Activated CD4-positive, alpha-beta T cell treated with anti-CD3 and anti-CD28 coated beads for 36 hours (primary cell): ENCODE measurements around the gene LALBA. TPM values are rescaled to one million over a fixed set of nuclear protein-coding genes. Genes with fewer than 3 reads are reported as not detected.

ENCODE experiments used
- ATAC-seq: fragments of 200-7000 bp; cut with Tn5 transposase; one replicate; pipeline ENCODE4 v1.10.0; 2021; ENCODE audit warnings: mild to moderate bottlenecking, moderate library complexity
- CTCF ChIA-PET: fragments of 350-600 bp; sonication (Branson Sonifier 250); formaldehyde crosslinking; loops from one replicate; lab custom pipeline; 2021; ENCODE audit warnings: antibody characterized with exemption; lab: Charles Lee
- POLR2A ChIA-PET: fragments of 350-600 bp; sonication (Branson Sonifier 250); formaldehyde crosslinking; loops from one replicate; lab custom pipeline; 2021; ENCODE audit warnings: antibody characterized with exemption, inconsistent platforms; lab: Charles Lee
- DNase-seq: peaks from one replicate; pipeline ENCODE4 v3.0.0-alpha.2; 2020
- H3K27ac Mint-ChIP-seq: one replicate; pipeline ENCODE4 v1.8.0; 2021; ENCODE audit warnings: mixed read lengths
- H3K27me3 Mint-ChIP-seq: one replicate; pipeline ENCODE4 v1.8.0; 2021; ENCODE audit warnings: mixed read lengths
- H3K36me3 Mint-ChIP-seq: one replicate; pipeline ENCODE4 v1.8.0; 2021; ENCODE audit warnings: low read depth, mixed read lengths
- H3K4me1 Mint-ChIP-seq: one replicate; pipeline ENCODE4 v1.8.0; 2021; ENCODE audit warnings: mixed read lengths
- H3K4me3 Mint-ChIP-seq: one replicate; pipeline ENCODE4 v1.8.0; 2021; ENCODE audit warnings: mild to moderate bottlenecking, moderate library complexity, mixed read lengths
- H3K9me3 Mint-ChIP-seq: one replicate; pipeline ENCODE4 v1.8.0; 2021; ENCODE audit warnings: low read depth, mixed read lengths
- intact Hi-C, 2 experiments: fragments of 100-400 bp; cut with DNase I in 1 of 2; cut with micrococcal nuclease in 1 of 2; formaldehyde crosslinking; loops; one replicate each; pipeline versions ENCODE4 v1.14.2 to v1.15.1; 2022 to 2024; cut with DNase I, micrococcal nuclease
- total RNA-seq, 2 experiments: library from RNA; stranded (reverse); gene quantifications; one replicate each; pipeline ENCODE4 v1.2.3, GENCODE V29; 2021

LALBA gene
- total RNA-seq = not detected

DNA sequence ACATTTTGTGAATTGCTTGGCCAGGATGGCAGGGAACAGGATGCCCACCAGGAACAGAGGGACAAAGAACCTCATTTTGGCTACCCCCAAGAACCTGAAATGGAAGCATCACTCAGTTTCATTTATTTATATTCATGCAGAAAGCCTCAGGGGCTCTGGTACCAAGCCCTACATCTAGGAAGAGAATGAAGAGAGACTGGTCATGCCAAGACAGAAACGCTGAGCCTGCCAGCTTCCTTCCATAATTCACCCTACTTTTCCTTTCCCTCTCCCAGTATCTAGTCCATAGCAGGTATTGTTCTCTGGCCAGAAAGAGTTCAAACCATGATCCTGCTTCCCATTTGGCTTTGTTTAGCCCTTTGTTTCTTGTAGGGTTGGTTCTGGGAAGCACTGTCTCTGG lies at the start of gene LALBA:
TSS of gene LALBA (minus strand) at position 101 of the 400 bp plus-strand sequence. CDS start at position 75, 26 bp downstream.
- no peak for ATAC-seq
- intact Hi-C loops = no loop called here

GRCh38 chr12:48618541-48618940 lies 48.7 kb upstream of the LALBA start:
- ATAC-seq (peak; percentile 89), DNase-seq (peak; percentile 85)
- no peaks in the 10 kb centered on the region for H3K36me3 Mint-ChIP-seq
- CTCF ChIA-PET = interaction anchor here (0.6 to 10.7 kb wide), 52 partner anchors 9 to 576 kb away, joined by 3 to 134 read pairs (median 4); partner anchors contain the start of genes CCDC184, PFKM and ZNF641
- no peak overlapping the region for H3K27ac Mint-ChIP-seq
- H3K4me1 Mint-ChIP-seq = no peaks in the 10 kb centered on the region
- no peak overlapping the region for H3K4me3 Mint-ChIP-seq
- intact Hi-C loops = loop anchor here (1.0 to 5.0 kb wide), 4 partner anchors 76 to 901 kb away; no protein-coding TSS in a partner anchor
- peaks cover 8% of the 10 kb centered on the region for H3K9me3 Mint-ChIP-seq
- POLR2A ChIA-PET = interaction anchor here (0.7 kb wide), 1 partner anchor 306 kb away, joined by 3 read pairs; no protein-coding TSS in a partner anchor
- peaks cover 30% of the 10 kb centered on the region for H3K27me3 Mint-ChIP-seq

More for the DNA sequence above, at the start of gene LALBA:
- DNase-seq = no peak
- POLR2A ChIA-PET = no interaction called here
- H3K27me3 Mint-ChIP-seq = peaks cover 10% of the 10 kb centered on the region
- H3K27ac Mint-ChIP-seq = no peak within 1 kb of the TSS
- no peaks in the 10 kb centered on the region for H3K4me1 Mint-ChIP-seq
- H3K36me3 Mint-ChIP-seq = no peaks in the 10 kb centered on the region
- CTCF ChIA-PET = interaction anchor here (0.8 kb wide), 1 partner anchor 10 kb away, joined by 4 read pairs; no protein-coding TSS in a partner anchor
- H3K9me3 Mint-ChIP-seq = no peaks in the 10 kb centered on the region
- H3K4me3 Mint-ChIP-seq = no peak within 1 kb of the TSS

DNA sequence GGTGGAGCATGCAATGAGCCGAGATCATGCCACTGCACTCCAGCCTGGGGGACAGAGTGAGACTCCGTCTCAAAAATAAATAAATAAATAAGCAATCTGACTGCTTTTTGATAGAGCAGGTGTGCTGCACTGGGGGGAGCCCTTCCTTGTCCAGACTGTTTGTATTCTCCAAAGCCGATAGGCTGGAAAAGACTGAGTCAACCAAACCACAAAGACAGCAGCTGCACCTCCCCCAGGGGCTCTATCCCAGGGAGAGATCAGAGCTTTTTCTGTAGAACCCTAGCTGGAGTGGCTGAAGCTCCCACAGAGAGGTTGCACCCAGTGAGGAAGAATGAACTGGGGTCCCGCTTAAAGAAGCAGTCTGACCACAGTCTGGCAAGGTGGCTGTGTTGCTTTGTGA lies 45.8 kb upstream of the LALBA start:
- peaks cover 37% of the 10 kb centered on the region for H3K27me3 Mint-ChIP-seq
- H3K36me3 Mint-ChIP-seq = no peaks in the 10 kb centered on the region
- ChIA-PET POLR2A (no interaction called here), CTCF (interaction anchor here (10.7 kb wide), 1 partner anchor 73 kb away, joined by 134 read pairs; no protein-coding TSS in a partner anchor)
- no peak overlapping the region for H3K4me3 Mint-ChIP-seq
- no peak for DNase-seq
- H3K9me3 Mint-ChIP-seq = peaks cover 19% of the 10 kb centered on the region
- H3K4me1 Mint-ChIP-seq = no peaks in the 10 kb centered on the region
- no peak overlapping the region for H3K27ac Mint-ChIP-seq
- intact Hi-C loops = loop anchor here (5.0 kb wide), 2 partner anchors 418 to 898 kb away; no protein-coding TSS in a partner anchor
- no peak for ATAC-seq

DNA sequence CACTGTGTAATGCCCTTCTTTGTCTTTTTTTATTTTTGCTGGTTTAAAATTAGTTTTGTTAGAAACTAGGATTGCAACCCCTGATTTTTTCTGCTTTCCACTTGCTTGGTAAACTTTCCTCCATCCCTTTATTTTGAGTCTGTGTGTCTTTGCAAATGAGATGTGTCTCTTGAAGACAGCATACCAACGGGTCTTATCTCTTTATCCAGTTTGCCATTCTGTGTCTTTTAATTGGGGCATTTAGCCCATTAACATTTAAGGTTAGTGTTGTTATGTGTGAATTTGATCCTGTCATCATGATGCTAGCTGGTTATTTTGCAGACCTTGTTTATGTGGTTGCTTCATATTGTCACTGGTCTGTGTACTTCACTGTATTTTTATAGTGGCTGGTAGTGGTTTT lies 43.5 kb upstream of the LALBA start:
- H3K27ac Mint-ChIP-seq = no peak overlapping the region
- POLR2A ChIA-PET = no interaction called here
- CTCF ChIA-PET = no interaction called here
- H3K4me1 Mint-ChIP-seq = no peaks in the 10 kb centered on the region
- DNase-seq = no peak
- no peak overlapping the region for H3K4me3 Mint-ChIP-seq
- peaks cover 21% of the 10 kb centered on the region for H3K9me3 Mint-ChIP-seq
- ATAC-seq = no peak
- intact Hi-C loops = no loop called here
- no peaks in the 10 kb centered on the region for H3K36me3 Mint-ChIP-seq
- peaks cover 25% of the 10 kb centered on the region for H3K27me3 Mint-ChIP-seq

DNA sequence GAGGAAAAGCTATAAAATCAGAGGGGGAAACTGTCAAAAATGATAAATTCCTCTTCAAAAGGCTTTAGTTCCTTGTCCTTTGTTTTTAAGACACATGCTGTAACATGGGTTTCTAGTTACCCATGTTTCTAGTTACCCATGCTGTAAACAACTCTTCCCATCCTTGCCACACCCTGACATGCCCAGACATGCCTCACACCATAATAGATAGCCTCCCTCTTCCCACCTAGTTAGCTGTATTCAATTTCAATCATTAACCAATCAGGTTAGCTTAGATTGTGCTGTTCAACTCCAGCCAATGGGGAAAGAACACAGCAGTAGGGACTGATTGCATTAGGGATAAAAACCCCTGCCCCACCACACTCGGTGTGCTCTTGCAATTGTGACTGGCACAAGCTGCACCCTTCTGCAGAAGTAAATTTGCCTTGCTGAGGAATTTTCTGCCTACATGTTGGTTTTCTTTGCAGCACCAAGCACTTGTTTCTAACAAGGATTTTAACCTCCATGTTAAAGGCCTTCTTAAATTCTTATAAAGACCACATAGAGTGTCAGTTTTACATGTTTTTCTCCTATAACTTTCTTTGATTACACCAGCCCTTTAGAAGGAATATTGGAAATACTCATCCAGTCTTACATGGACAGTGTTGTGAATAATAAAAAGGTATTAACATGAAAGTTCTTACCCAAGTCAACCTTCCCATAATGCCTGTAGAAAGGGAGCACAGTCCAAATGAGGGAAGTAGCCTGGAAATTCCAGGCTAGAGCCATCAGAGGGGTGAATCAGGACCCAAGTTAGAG lies 32.5 kb upstream of the LALBA start:
- no peak overlapping the region for H3K4me3 Mint-ChIP-seq
- ChIA-PET CTCF (interaction anchor here (0.6 to 1.5 kb wide), 4 partner anchors 9 to 370 kb away, joined by 3 to 4 read pairs (median 3); no protein-coding TSS in a partner anchor), POLR2A (no interaction called here)
- DNase-seq (no peak), ATAC-seq (no peak)
- peaks cover 16% of the 10 kb centered on the region for H3K27me3 Mint-ChIP-seq
- peaks cover 18% of the 10 kb centered on the region for H3K9me3 Mint-ChIP-seq
- no peak overlapping the region for H3K27ac Mint-ChIP-seq
- H3K36me3 Mint-ChIP-seq = no peaks in the 10 kb centered on the region
- intact Hi-C loops = no loop called here
- no peaks in the 10 kb centered on the region for H3K4me1 Mint-ChIP-seq

DNA sequence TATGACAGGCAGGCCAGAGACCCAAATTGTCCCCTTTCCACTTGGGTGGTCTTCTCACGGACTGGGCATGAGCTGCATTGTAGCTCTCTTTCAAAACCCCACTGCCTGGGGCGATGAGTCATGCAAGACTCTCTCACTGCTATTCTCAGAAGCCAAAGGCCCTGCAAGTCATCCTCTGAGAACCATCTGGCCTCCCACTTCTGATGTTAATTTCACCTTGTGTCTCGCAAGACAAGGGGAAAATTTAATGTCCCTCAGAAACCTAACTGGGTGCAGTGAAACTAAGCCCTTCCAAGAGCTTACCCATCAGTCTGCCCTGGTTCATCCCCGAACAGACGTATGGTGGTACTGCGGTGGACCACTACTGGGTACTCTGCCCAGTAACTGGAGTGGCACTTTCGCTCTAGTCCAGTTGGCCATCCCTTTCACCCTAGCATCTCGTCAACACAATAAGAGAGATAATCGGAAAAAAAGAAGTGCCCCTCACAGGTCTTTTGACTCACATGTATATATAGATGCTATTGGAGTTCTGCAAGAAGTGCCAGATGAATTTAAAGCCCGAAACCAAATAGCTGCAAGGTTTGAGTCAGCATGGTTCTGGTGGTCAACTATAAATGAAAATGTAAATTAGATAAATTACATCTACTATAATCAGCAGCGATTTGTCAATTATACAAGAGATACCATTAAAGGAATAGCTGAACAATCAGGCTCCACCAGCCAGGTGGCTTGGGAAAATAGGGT lies 31.3 kb upstream of the LALBA start:
- intact Hi-C loops = no loop called here
- no peaks in the 10 kb centered on the region for H3K4me1 Mint-ChIP-seq
- DNase-seq (peak; percentile 9), ATAC-seq (peak; percentile 44)
- peaks cover 16% of the 10 kb centered on the region for H3K27me3 Mint-ChIP-seq
- CTCF ChIA-PET = interaction anchor here (0.6 to 1.0 kb wide), 2 partner anchors 17 to 369 kb away, joined by 3 to 5 read pairs; no protein-coding TSS in a partner anchor
- POLR2A ChIA-PET = no interaction called here
- no peak overlapping the region for H3K4me3 Mint-ChIP-seq
- H3K27ac Mint-ChIP-seq = no peak overlapping the region
- H3K36me3 Mint-ChIP-seq = no peaks in the 10 kb centered on the region
- H3K9me3 Mint-ChIP-seq = peaks cover 10% of the 10 kb centered on the region

- no peak for ATAC-seq
Measured at GRCh38 chr12:48600552-48600951, 30.7 kb upstream of the LALBA start.

GRCh38 chr12:48592591-48593086 lies 22.8 kb upstream of the LALBA start:
- Mint-ChIP-seq H3K4me3 (no peak overlapping the region), H3K27me3 (peaks cover 16% of the 10 kb centered on the region), H3K36me3 (no peaks in the 10 kb centered on the region), H3K27ac (no peak overlapping the region), H3K4me1 (no peaks in the 10 kb centered on the region), H3K9me3 (peaks cover 2% of the 10 kb centered on the region)
- POLR2A ChIA-PET = no interaction called here
- CTCF ChIA-PET = no interaction called here
- no peak for ATAC-seq
- DNase-seq = no peak
- intact Hi-C loops = no loop called here

More at GRCh38 chr12:48600552-48600951, 30.7 kb upstream of the LALBA start:
- H3K4me1 Mint-ChIP-seq = no peaks in the 10 kb centered on the region
- H3K27me3 Mint-ChIP-seq = peaks cover 16% of the 10 kb centered on the region
- no peak overlapping the region for H3K27ac Mint-ChIP-seq
- no peak overlapping the region for H3K4me3 Mint-ChIP-seq
- CTCF ChIA-PET = interaction anchor here (0.5 to 1.0 kb wide), 2 partner anchors 17 to 758 kb away, joined by 3 to 5 read pairs; no protein-coding TSS in a partner anchor
- POLR2A ChIA-PET = interaction anchor here (0.6 kb wide), 1 partner anchor 417 kb away, joined by 4 read pairs; no protein-coding TSS in a partner anchor
- peaks cover 9% of the 10 kb centered on the region for H3K9me3 Mint-ChIP-seq
- DNase-seq = no peak
- no peaks in the 10 kb centered on the region for H3K36me3 Mint-ChIP-seq
- intact Hi-C loops = no loop called here

- ATAC-seq (no peak), DNase-seq (no peak)
- Mint-ChIP-seq H3K4me3 (no peak overlapping the region), H3K4me1 (no peaks in the 10 kb centered on the region), H3K27ac (no peak overlapping the region), H3K27me3 (peaks cover 19% of the 10 kb centered on the region), H3K36me3 (no peaks in the 10 kb centered on the region), H3K9me3 (no peaks in the 10 kb centered on the region)
- CTCF ChIA-PET = no interaction called here
- POLR2A ChIA-PET = no interaction called here
- intact Hi-C loops = no loop called here
Measured at GRCh38 chr12:48586361-48586760, 16.5 kb upstream of the LALBA start.

DNA sequence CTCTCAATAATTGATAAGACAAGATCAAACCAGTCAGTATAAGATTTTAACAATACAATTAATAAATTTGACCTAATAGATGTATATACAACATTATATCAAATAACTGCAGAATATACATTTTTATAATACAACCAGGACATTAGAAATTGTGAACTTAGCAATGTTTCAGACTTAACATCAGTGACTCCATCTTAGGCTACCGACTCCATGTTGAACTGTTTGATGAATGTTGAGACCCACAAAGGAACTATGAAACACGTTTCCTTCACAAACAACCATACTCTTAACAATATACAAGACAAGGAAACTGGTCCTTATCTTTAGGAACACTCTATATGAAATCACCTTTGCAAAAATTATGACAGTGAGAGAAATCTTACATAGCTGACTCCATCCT lies 13.9 kb upstream of the LALBA start:
- POLR2A ChIA-PET = no interaction called here

GRCh38 chr12:48580831-48581230 lies 11.0 kb upstream of the LALBA start:
- DNase-seq (no peak), ATAC-seq (no peak)
- intact Hi-C loops = no loop called here
- H3K27me3 Mint-ChIP-seq = peaks cover 13% of the 10 kb centered on the region
- H3K4me3 Mint-ChIP-seq = no peak overlapping the region
- H3K4me1 Mint-ChIP-seq = no peaks in the 10 kb centered on the region
- CTCF ChIA-PET = interaction anchor here (0.5 to 2.3 kb wide), 5 partner anchors 7 to 98 kb away, joined by 3 to 6 read pairs (median 5); no protein-coding TSS in a partner anchor
- POLR2A ChIA-PET = interaction anchor here (1.1 kb wide), 1 partner anchor 10 kb away, joined by 3 read pairs; no protein-coding TSS in a partner anchor
- no peak overlapping the region for H3K27ac Mint-ChIP-seq
- no peaks in the 10 kb centered on the region for H3K36me3 Mint-ChIP-seq
- H3K9me3 Mint-ChIP-seq = no peaks in the 10 kb centered on the region

More for the DNA sequence above, 13.9 kb upstream of the LALBA start:
- Mint-ChIP-seq H3K27me3 (peaks cover 19% of the 10 kb centered on the region), H3K4me3 (no peak overlapping the region), H3K9me3 (no peaks in the 10 kb centered on the region), H3K4me1 (no peaks in the 10 kb centered on the region), H3K27ac (no peak overlapping the region), H3K36me3 (no peaks in the 10 kb centered on the region)
- ATAC-seq (no peak), DNase-seq (no peak)
- intact Hi-C loops = no loop called here
- CTCF ChIA-PET = interaction anchor here (0.5 to 2.0 kb wide), 2 partner anchors 34 to 156 kb away, joined by 3 to 6 read pairs; no protein-coding TSS in a partner anchor
